ENCODE results near the gene WFDC13.
"Not testable (repeated sequence)": the region's sequence is repeated elsewhere in the genome, so short reads cannot be mapped to it uniquely, and the experiment has no call there.

Gene WFDC13, protein sequence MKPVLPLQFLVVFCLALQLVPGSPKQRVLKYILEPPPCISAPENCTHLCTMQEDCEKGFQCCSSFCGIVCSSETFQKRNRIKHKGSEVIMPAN

GRCh38 chr20:45701873-45702272, at the start of gene WFDC13:
TSS of gene WFDC13 (plus strand) at chr20:45702038. CDS start at chr20:45702124, 86 bp downstream.
- no peak for DNase-seq

DNA sequence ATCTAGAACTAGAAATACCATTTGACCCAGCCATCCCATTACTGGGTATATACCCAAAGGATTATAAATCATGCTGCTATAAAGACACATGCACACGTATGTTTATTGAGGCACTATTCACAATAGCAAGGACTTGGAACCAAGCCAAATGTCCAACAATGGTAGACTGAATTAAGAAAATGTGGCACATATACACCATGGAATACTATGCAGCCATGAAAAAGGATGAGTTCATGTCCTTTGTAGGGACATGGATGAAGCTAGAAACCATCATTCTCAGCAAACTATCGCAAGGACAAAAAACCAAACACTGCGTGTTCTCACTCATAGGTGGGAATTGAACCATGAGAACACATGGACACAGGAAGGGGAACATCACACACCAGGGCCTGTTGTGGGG, 44.8 kb upstream of the WFDC13 start:
- not testable (repeated sequence) for DNase-seq

DNA sequence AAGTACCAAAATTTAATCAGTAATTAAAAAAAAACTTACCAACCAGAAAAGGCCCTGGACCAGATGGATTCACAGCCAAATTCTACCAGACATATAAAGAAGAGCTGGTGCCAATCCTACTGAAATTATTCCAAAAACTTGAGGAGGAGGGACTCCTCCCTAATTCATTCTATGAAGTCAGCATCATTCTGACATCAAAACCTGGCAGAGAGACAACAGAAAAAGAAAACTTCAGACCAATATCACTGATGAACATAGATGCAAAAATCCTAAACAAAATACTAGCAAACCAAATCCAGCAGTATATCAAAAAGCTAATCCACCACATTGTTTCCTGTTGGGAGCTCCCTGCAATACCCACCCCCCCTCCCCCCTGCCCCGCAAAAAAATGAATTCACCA, 31.7 kb upstream of the WFDC13 start, which contains the start of gene WFDC11:
WFDC11 (minus strand) TSS at position 101 of the 400 bp plus-strand sequence. CDS start 19,639 bp downstream, outside the sequence.
- no peak for DNase-seq

DNA sequence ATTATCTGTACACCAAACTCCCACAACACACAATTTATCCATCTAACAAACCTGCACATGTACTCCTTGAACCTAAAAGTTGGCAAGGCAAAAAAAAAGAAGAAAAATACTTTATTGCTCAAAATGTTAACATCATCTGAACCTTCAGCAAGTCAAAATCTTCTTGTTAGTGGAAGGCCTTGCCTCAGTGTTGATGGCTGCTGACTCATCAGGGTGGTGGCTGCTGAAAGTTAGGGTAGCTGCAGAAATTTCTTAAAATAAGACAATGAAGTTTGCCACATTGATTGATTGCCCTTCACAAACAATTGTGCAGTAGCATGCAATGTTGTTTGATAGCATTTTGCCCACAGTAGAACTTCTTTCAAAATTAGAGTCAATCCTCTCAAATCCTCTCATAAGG, 29.1 kb upstream of the WFDC13 start:
- DNase-seq = no peak

DNA sequence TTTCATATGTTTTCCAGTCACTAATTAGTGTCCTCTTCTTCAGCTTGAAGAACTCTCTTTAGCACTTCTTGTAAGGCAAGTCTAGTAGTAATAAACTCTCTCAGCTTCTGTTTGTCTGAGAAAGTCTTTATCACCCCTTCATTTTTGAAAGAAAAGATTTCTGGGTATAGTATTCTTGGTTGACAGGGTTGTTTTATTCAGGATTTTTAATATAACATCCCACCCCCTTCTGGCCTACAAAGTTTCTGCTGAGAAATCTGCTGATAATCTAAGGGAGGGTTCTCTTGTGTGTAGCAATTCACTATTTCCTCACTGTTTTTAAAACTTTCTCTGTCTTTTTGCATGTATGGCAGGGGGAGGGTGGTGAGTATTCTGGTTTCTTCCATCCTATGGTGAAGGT, 22.2 kb upstream of the WFDC13 start:
- DNase-seq = no peak

GRCh38 chr20:45685896-45686295, 15.9 kb upstream of the WFDC13 start:
- no peak for DNase-seq

- not testable (repeated sequence) for DNase-seq
Measured at GRCh38 chr20:45693346-45693745, 8.5 kb upstream of the WFDC13 start.

GRCh38 chr20:45695496-45695895, 6.3 kb upstream of the WFDC13 start:
- DNase-seq = no peak

DNA sequence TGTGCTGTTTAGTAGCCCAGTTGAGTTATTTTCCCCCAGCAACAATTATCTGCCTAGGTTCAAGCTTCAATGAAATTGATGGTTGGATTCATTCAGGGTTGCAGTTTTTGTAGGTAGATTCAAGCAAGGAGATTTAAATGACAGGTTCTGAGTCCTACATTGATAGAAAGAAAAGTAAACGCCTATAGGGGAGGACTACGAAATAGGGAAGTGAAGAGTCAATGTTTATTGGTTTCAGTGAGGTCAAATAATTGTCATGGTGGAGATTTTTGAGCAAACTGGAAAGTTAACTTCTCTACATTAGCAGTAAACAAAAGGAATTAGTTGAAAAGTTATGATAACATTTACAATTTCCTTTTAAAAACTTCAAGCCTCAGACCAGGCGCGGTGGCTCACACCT, 734 bp upstream of the WFDC13 start:
- DNase-seq = no peak

- no peak for DNase-seq
Measured at GRCh38 chr20:45704969-45705637, 3.3 kb downstream of the WFDC13 start, which contains the start of gene WFDC10B. TSS of gene WFDC10B (minus strand) at chr20:45705019. CDS start at chr20:45685992, 19,027 bp downstream.

- not testable (repeated sequence) for DNase-seq
Measured at GRCh38 chr20:45716141-45716688, 14.4 kb downstream of the WFDC13 start.

DNA sequence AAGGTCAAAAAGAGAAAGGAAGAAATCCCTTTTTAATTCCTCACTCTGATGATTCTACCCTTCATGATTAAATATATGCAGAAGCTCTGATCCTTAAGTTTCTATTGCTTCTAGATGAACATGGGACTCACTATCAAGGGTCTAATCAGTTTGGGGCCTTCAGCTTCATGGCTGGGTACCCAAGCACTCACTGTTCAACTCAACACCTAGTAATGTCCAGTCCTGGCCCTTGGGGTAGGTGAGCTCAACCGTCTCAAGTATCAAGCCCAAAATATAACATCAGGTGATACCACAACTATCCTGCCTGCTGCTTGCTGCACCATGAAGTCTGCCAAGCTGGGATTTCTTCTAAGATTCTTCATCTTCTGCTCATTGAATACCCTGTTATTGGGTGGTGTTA, 20.2 kb downstream of the WFDC13 start, which contains the start of gene SPINT4:
SPINT4 (plus strand) TSS at position 301 of the 400 bp plus-strand sequence; CDS start at position 322, 21 bp downstream.
- DNase-seq = no peak

DNA sequence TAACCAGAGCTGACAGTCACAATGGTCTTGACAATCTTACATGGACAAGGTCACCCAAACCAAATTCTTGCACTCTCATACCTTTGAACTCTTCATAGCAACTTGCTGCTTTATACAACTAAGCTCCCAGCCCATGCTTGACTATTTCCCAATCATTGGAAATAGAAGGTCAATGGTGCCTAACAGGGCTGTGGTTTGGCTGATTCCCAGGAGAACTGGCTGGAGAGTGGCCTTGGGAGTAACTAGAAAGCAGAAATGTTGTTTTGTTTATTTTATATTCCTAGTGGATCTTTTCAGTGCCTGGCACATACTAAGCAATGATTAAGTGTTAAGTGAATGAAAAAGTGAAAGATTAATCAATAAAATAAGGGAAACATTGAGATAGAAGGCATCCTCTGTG, 23.3 kb downstream of the WFDC13 start:
- DNase-seq = no peak

DNA sequence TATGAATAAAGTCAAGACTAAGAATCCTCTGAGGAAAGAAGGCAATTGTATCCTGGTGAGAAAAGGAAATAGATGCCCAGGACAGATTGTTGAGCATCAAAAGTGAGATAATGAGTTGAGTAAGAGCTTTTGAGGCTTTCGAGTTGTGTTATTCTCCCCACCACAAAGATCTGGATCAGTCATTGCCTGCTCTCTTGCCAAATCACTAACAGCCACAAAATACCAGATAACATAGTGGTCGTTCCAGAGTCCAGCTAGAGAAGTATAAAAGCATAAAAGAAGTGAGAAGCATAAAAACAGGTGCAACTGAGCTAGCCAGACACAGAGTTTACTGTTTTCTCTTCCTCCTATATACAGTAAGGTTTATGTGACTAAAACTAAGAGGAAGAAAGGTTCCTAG, 25.2 kb downstream of the WFDC13 start:
- DNase-seq = no peak

DNA sequence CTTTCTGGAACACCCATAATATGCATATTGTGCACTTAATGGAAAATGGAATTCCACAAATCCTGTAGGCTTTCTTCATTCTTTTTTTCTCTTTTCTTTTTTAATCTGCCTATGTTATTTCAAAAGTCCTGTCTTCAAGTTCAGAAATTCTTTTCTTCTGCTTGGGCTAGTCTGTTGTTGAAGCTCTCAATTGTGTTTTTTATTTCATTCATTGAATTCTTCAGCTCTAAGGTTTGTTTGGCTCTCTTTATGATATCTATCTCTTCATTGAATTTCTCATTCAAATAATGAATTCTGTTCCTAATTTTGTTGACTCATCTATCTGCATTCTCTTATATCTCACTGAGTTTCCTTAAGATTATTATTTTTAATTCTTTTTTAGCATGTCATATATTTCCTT, 30.4 kb downstream of the WFDC13 start:
- no peak for DNase-seq

DNA sequence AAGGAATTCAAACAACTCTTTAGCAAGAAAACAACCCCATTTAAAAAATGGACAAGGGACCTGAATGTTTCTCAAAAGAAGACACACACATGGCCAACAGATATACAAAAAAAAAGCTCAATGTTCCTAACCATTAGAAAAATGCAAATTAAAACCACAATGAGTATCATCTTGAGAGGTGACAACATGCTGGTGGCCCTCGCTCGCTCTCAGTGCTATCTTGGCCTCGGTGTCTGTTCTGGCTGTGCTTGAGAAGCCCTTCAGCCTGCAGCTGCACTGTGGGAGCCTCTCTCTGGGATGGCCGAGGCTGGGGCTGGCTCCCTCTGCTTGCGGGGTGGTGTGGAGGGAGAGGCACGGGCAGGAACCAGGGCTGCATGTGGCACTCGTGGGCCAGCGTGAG, 33.7 kb downstream of the WFDC13 start:
- no peak for DNase-seq

DNA sequence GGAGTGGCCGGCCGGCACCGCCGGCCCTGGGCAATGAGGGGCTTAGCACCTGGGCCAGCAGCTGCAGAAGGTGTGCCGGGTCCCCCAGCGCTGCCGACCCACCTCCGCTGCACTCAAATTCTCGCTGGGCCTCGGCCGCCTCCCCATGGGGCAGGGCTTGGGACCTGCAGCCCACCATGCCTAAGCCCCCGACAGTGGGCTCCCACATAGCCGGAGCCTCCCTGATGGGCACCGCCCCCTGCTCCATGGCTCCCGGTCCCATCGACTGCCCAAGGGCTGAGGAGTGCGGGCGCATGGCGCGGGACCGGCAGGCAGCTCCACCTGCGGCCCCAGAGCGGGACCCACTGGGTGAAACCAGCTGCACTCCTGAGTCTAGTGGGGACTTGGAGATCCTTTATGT, 34.1 kb downstream of the WFDC13 start:
- no peak for DNase-seq

GRCh38 chr20:45742596-45742995, 40.8 kb downstream of the WFDC13 start:
- no peak for DNase-seq

- DNase-seq = no peak
Measured at GRCh38 chr20:45745015-45745414, 43.2 kb downstream of the WFDC13 start.

GRCh38 chr20:45751721-45752120, 49.9 kb downstream of the WFDC13 start:
- no peak for DNase-seq

DNA sequence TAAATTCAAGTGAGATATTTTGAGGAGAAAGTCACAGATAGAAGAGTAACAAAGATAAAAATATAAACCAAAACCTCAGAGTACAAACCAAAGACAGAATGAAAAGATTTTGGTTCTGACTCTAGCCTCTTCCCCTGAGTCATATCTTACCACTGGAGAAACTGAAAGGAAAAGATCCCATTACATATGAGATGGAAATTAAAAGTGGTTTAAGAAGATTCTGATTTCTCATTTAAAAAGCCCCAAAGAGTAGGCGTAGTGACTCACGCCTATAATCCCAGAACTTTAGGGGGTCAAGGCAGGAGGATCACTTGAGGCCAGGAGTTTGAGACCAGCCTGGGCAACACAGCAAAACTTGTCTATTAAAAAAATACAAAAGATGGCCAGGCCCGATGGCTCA, 50.9 kb downstream of the WFDC13 start:
- DNase-seq = no peak

GRCh38 chr20:45758096-45758495, 56.3 kb downstream of the WFDC13 start:
- no peak for DNase-seq

Measured in activated CD4-positive, alpha-beta T cell treated with anti-CD3 and anti-CD28 coated beads, Interleukin-2, amount 50 U/mL, for 1 hour (primary cell).